GM18505 (cell line): ENCODE data around the gene WLS.

ENCODE experiments used
- ATAC-seq: cut with Tn5 transposase; IDR thresholded peaks from one replicate; pipeline ENCODE4 v1.9.1; 2021; ENCODE audit not compliant: unreplicated experiment
- POLR2A ChIP-seq: IDR thresholded peaks from 4 replicates; pipeline ENCODE4 v1.6.1; 2011; ENCODE audit warnings: borderline replicate concordance; ENCODE audit not compliant: insufficient read depth, insufficient read length; ENCODE audit errors: extremely low read depth

The WLS gene

GRCh38 chr1:68233202-68233601, 879 bp upstream of the WLS start:
- no peak for ATAC-seq
- no peak for TF ChIP-seq POLR2A

- no peak for TF ChIP-seq POLR2A
- ATAC-seq = no peak
Observed at GRCh38 chr1:68231627-68232288, 565 bp downstream of the WLS start.

GRCh38 chr1:68230901-68231626, 1.3 kb downstream of the WLS start:
- no peak for ATAC-seq
- no peak for TF ChIP-seq POLR2A

GRCh38 chr1:68230484-68230802, 1.9 kb downstream of the WLS start:
- no peak for ATAC-seq
- TF ChIP-seq POLR2A = no peak

- no peak for ATAC-seq
Observed at GRCh38 chr1:68229650-68230483, 2.5 kb downstream of the WLS start.

GRCh38 chr1:68228851-68229250, 3.5 kb downstream of the WLS start:
- ATAC-seq = no peak
- TF ChIP-seq POLR2A = no peak

More at GRCh38 chr1:68229650-68230483, 2.5 kb downstream of the WLS start:
- TF ChIP-seq POLR2A = no peak

GRCh38 chr1:68227598-68227997, 4.7 kb downstream of the WLS start:
- TF ChIP-seq POLR2A = no peak

GRCh38 chr1:68225781-68226180, 6.5 kb downstream of the WLS start:
- TF ChIP-seq POLR2A = no peak
- no peak for ATAC-seq

More at GRCh38 chr1:68227598-68227997, 4.7 kb downstream of the WLS start:
- ATAC-seq = no peak

- TF ChIP-seq POLR2A = no peak
- ATAC-seq = no peak
Observed at GRCh38 chr1:68223687-68224086, 8.6 kb downstream of the WLS start.

- ATAC-seq = no peak
Observed at GRCh38 chr1:68221980-68222373, 10.3 kb downstream of the WLS start.

GRCh38 chr1:68221001-68221979, 11.0 kb downstream of the WLS start:
- ATAC-seq = no peak

More at GRCh38 chr1:68221980-68222373, 10.3 kb downstream of the WLS start:
- no peak for TF ChIP-seq POLR2A

GRCh38 chr1:68220420-68220819, 11.9 kb downstream of the WLS start:
- ATAC-seq = no peak
- no peak for TF ChIP-seq POLR2A

More at GRCh38 chr1:68221001-68221979, 11.0 kb downstream of the WLS start:
- TF ChIP-seq POLR2A = no peak
